Kidney (tissue), 14 donors: ENCODE data around the gene TNKS2. TPM values are rescaled to one million over a fixed set of nuclear protein-coding genes. Genes with fewer than 3 reads are reported as not detected.
A peak's percentile ranks its signal among the peaks of the same experiment; 100 is the strongest.

ENCODE experiments used
- DNase-seq, 5 donors: peaks; one replicate each; pipeline ENCODE4 v3.0.0-alpha.2; 2013 to 2020
- FAIRE-seq: peaks from 2 replicates; lab custom pipeline; 2012; peaks lifted over from hg19 to GRCh38; lab: Jason Lieb, UNC
- H3K27ac ChIP-seq, 2 donors: one replicate each; pipeline ENCODE4 v1.7.0; 2013; ENCODE audit warnings: low read depth in 2 of 2, low read length in 2 of 2, inconsistent platforms in 1 of 2
- H3K27me3 ChIP-seq: one replicate; pipeline ENCODE4 v1.7.1; 2013; ENCODE audit warnings: low read length, inconsistent platforms; ENCODE audit not compliant: control insufficient read depth, insufficient read depth
- H3K36me3 ChIP-seq, 3 donors: one replicate each; pipeline versions ENCODE4 v1.7.0 to v1.7.1; 2013; ENCODE audit warnings: low read length in 3 of 3, control low read depth in 1 of 3, inconsistent platforms in 1 of 3; ENCODE audit not compliant: insufficient read depth in 3 of 3, control insufficient read depth in 2 of 3
- H3K4me1 ChIP-seq, 3 donors: one replicate each; pipeline versions ENCODE4 v1.7.0 to v1.7.1; 2013; ENCODE audit warnings: low read length in 3 of 3, inconsistent platforms in 1 of 3, low read depth in 1 of 3; ENCODE audit not compliant: control insufficient read depth in 2 of 3, insufficient read depth in 2 of 3
- H3K4me3 ChIP-seq, 3 donors: one replicate each; pipeline versions ENCODE4 v1.7.0 to v1.8.1; 2013; ENCODE audit warnings: low read length in 3 of 3, control low read depth in 1 of 3, inconsistent platforms in 1 of 3
- H3K9ac ChIP-seq, 3 donors: one replicate each; pipeline versions ENCODE4 v1.7.0 to v1.7.1; 2013; ENCODE audit warnings: low read length in 3 of 3, control low read depth in 1 of 3, inconsistent platforms in 1 of 3
- H3K9me3 ChIP-seq, 3 donors: one replicate each; pipeline versions ENCODE4 v1.7.0 to v1.7.1; 2013; ENCODE audit warnings: low read length in 3 of 3, control low read depth in 1 of 3, inconsistent platforms in 1 of 3; ENCODE audit not compliant: control insufficient read depth in 2 of 3, insufficient read depth in 1 of 3
- CTCF ChIP-seq: IDR thresholded peaks from 3 replicates; pipeline ENCODE4 v1.5.1; 2012; ENCODE audit warnings: mild to moderate bottlenecking, moderate library complexity, borderline replicate concordance; ENCODE audit not compliant: insufficient read depth; ENCODE audit errors: extremely low read depth
- intact Hi-C: fragments of 100-400 bp; cut with DNase I; formaldehyde crosslinking; loops from one replicate; pipeline ENCODE4 v1.11.1; 2022
- polyA plus RNA-seq: library from polyadenylated mRNA; stranded (reverse); fragments of 350-450 nt; fragmentation: Illumina TruSeq; extraction: RNeasy Lipid Tissue Mini Kit (QIAGEN cat#74804); gene quantifications from one replicate; pipeline ENCODE4 v1.2.3, GENCODE V29; 2014; ENCODE audit warnings: low read depth, low replicate concordance; ENCODE audit not compliant: insufficient read depth
- total RNA-seq: library from RNA; stranded (reverse); fragmentation: NEBNext Ultra II Directional; extraction: Animal tissue kit (Norgen Biotek cat#: 25700); gene quantifications from one replicate; pipeline ENCODE4 v1.2.1, GENCODE V29; 2021
- donor health status: control.
- donor health status: control.
- donor health status: control.
- donor health status: control.
- donor health status: control.
- donor health status: DM: yes; HTN: yes; CAD: no.
- donor health status: Normal renal cell carcinoma (clear cell type).

TNKS2 gene
- total and polyA plus RNA-seq, 2 donors from 2014 or later: 7.4 to 31.6 TPM

- TF ChIP-seq CTCF: no peak
- Histone ChIP-seq H3K9me3 (no peaks in the 10 kb centered on the region), H3K27me3 (no peaks in the 10 kb centered on the region), H3K4me1 (no peaks in the 10 kb centered on the region), H3K36me3 (peaks cover 14 to 64% (median 41%) of the 10 kb centered on the region in 3 donors), H3K9ac (no peak overlapping the region), H3K4me3 (no peak overlapping the region), H3K27ac (no peak overlapping the region)
- intact Hi-C loops: no loop called here
- no peak for DNase-seq
- no peak for FAIRE-seq
Observed at GRCh38 chr10:91843083-91843482, 44.9 kb downstream of the TNKS2 start.

- Histone ChIP-seq H3K27ac (no peak overlapping the region), H3K4me1 (no peaks in the 10 kb centered on the region), H3K9me3 (no peaks in the 10 kb centered on the region), H3K27me3 (no peaks in the 10 kb centered on the region), H3K9ac (no peak overlapping the region), H3K36me3 (peaks cover 10 to 47% (median 28%) of the 10 kb centered on the region in 3 donors), H3K4me3 (no peak overlapping the region)
- intact Hi-C loops: no loop called here
- DNase-seq: peak in 3 of 5 donors; percentile 13 to 45 (median 22)
- no peak for FAIRE-seq
- no peak for TF ChIP-seq CTCF
Observed at GRCh38 chr10:91856637-91857036, 58.4 kb downstream of the TNKS2 start.

GRCh38 chr10:91860885-91861284 is 62.7 kb downstream of the TNKS2 start:
- peaks cover 10 to 53% (median 40%) of the 10 kb centered on the region in 3 donors for H3K36me3 ChIP-seq
- TF ChIP-seq CTCF: no peak
- FAIRE-seq (no peak), DNase-seq (no peak)
- intact Hi-C loops: no loop called here
- H3K27ac ChIP-seq: no peak overlapping the region
- H3K9ac ChIP-seq: no peak overlapping the region
- H3K4me3 ChIP-seq: no peak overlapping the region
- H3K9me3 ChIP-seq: no peaks in the 10 kb centered on the region
- no peaks in the 10 kb centered on the region for H3K4me1 ChIP-seq
- H3K27me3 ChIP-seq: no peaks in the 10 kb centered on the region

GRCh38 chr10:91864099-91864498 is 65.9 kb downstream of the TNKS2 start:
- H3K27me3 ChIP-seq: no peaks in the 10 kb centered on the region
- DNase-seq: no peak
- no peak for TF ChIP-seq CTCF
- H3K9me3 ChIP-seq: no peaks in the 10 kb centered on the region
- H3K27ac ChIP-seq: no peak overlapping the region
- peaks cover 9 to 44% (median 30%) of the 10 kb centered on the region in 3 donors for H3K36me3 ChIP-seq
- H3K4me1 ChIP-seq: no peaks in the 10 kb centered on the region
- FAIRE-seq: no peak
- H3K9ac ChIP-seq: no peak overlapping the region
- no peak overlapping the region for H3K4me3 ChIP-seq
- intact Hi-C loops: no loop called here
